ENCODE data around the gene MEST. TPM values are rescaled to one million over a fixed set of nuclear protein-coding genes. Genes with fewer than 3 reads are reported as not detected.

The MEST gene

GRCh38 chr7:130554481-130554880 is 62.6 kb downstream of the MEST start:
- no peak overlapping the region for H2AK5ac ChIP-seq (ENCODE audit: low read depth, low read length)
- no peak overlapping the region for H2BK15ac ChIP-seq (ENCODE audit: low read length)
- no peak overlapping the region for H3K4ac ChIP-seq (ENCODE audit: low read length)
- H3K4me1 ChIP-seq (ENCODE audit: control insufficient read depth in 2 of 2, insufficient read depth in 1 of 2, low read depth in 1 of 2, low read length in 2 of 2) = no peaks in the 10 kb centered on the region
- no peak overlapping the region for H3K4me2 ChIP-seq (ENCODE audit: insufficient read depth, low read length, poor library complexity, severe bottlenecking)
- H2BK12ac ChIP-seq (ENCODE audit: low read length) = no peak overlapping the region
- H2AFZ ChIP-seq (ENCODE audit: low read length) = no peak overlapping the region
- peaks cover 0 to 9% of the 10 kb centered on the region in 2 donors for H3K9me3 ChIP-seq (replicated peaks in 1 of 2; ENCODE audit: control insufficient read depth in 2 of 2, insufficient read depth in 1 of 2, low read depth in 1 of 2, low read length in 2 of 2)
- DNase-seq (ENCODE audit: low spot score) = no peak
- no peak overlapping the region for H3K18ac ChIP-seq (ENCODE audit: low read length)
- H3K14ac ChIP-seq (ENCODE audit: low read length) = no peak overlapping the region
- no peaks in the 10 kb centered on the region for H3K79me1 ChIP-seq (ENCODE audit: low read depth, low read length)
- no peaks in the 10 kb centered on the region for H3K27me3 ChIP-seq (ENCODE audit: control insufficient read depth in 3 of 3, insufficient read depth in 3 of 3, low read depth in 1 of 3, low read length in 3 of 3)
- no peak overlapping the region for H2BK120ac ChIP-seq (ENCODE audit: low read depth, low read length)
- H3K4me3 ChIP-seq (ENCODE audit: low read length in 2 of 2) = no peak overlapping the region
- H2BK5ac ChIP-seq (ENCODE audit: low read length) = no peak overlapping the region
- H3K27ac ChIP-seq (replicated peaks; ENCODE audit: low read length) = no peak overlapping the region
- H4K8ac ChIP-seq (ENCODE audit: low read depth, low read length) = no peak overlapping the region
- peaks cover 9 to 68% of the 10 kb centered on the region in 2 donors for H3K36me3 ChIP-seq (replicated peaks in 1 of 2; ENCODE audit: control insufficient read depth in 2 of 2, insufficient read depth in 2 of 2, low read length in 2 of 2)
- H3K9ac ChIP-seq (ENCODE audit: low read depth, low read length, poor library complexity) = no peak overlapping the region
- no CpG with 5 or more reads among the region's 3 CpGs for WGBS, 2 donors (ENCODE audit: extremely low coverage in 2 of 2, insufficient read length in 2 of 2, insufficient replicate concordance in 1 of 2)
- H3K23ac ChIP-seq (ENCODE audit: low read depth, low read length, poor library complexity) = no peak overlapping the region
- no peak overlapping the region for H4K91ac ChIP-seq (ENCODE audit: low read depth, low read length, poor library complexity)

Small RNAs within 50 kb of the gene (small RNA-seq; reads per million reads assigned to genes)
- gene MIR335 (ENCODE audit: insufficient read depth) (not detected), gene RF02148 (ENCODE audit: insufficient read depth) (not detected), gene RF02149 (ENCODE audit: insufficient read depth) (not detected), gene RF02150 (ENCODE audit: insufficient read depth) (not detected)

Measured in neuronal stem cell (in vitro differentiated cells).